Neutrophil (primary cell): ENCODE measurements around the gene SPATA21.
"Not testable (repeated sequence)": the region's sequence is repeated elsewhere in the genome, so short reads cannot be mapped to it uniquely, and the experiment has no call there.

Source experiments
- H3K27ac ChIP-seq: fragments of 200-600 bp; sonication (generic); 2 replicates; pipeline ENCODE4 v1.5.1; 2016; ENCODE audit warnings: mild to moderate bottlenecking, moderate library complexity
- H3K27me3 ChIP-seq: fragments of 200-600 bp; sonication (generic); 2 replicates; pipeline ENCODE4 v1.6.0; 2016; ENCODE audit warnings: mild to moderate bottlenecking
- H3K36me3 ChIP-seq: fragments of 200-600 bp; sonication (generic); 2 replicates; pipeline ENCODE4 v1.5.1; 2017
- H3K4me1 ChIP-seq, 2 experiments: fragments of 200-600 bp in 1 of 2; sonication (generic) in 1 of 2; 1 replicate in 1 of 2; 2 replicates in 1 of 2; pipeline versions ENCODE4 v1.5.1 to v1.6.1; 2013 to 2016; ENCODE audit warnings: low read depth in 1 of 2, low read length in 1 of 2, mild to moderate bottlenecking in 1 of 2, moderate library complexity in 1 of 2; ENCODE audit not compliant: control insufficient read depth in 1 of 2, insufficient read depth in 1 of 2
- H3K4me3 ChIP-seq, 2 experiments: fragments of 200-600 bp in 1 of 2; sonication (generic) in 1 of 2; 1 replicate in 1 of 2; 2 replicates in 1 of 2; pipeline ENCODE4 v1.5.1; 2013 to 2016; ENCODE audit warnings: low read depth in 1 of 2, low read length in 1 of 2, mild to moderate bottlenecking in 1 of 2, moderate library complexity in 1 of 2
- H3K9me3 ChIP-seq: fragments of 200-600 bp; sonication (generic); 2 replicates; pipeline ENCODE4 v1.5.1; 2016
- TF ChIP-seq, protein P1 (sequence below): fragments of 200-600 bp; sonication (generic); IDR thresholded peaks from 2 replicates; pipeline ENCODE4 v1.5.1; 2016; ENCODE audit warnings: antibody characterized with exemption

SPATA21 gene, protein sequence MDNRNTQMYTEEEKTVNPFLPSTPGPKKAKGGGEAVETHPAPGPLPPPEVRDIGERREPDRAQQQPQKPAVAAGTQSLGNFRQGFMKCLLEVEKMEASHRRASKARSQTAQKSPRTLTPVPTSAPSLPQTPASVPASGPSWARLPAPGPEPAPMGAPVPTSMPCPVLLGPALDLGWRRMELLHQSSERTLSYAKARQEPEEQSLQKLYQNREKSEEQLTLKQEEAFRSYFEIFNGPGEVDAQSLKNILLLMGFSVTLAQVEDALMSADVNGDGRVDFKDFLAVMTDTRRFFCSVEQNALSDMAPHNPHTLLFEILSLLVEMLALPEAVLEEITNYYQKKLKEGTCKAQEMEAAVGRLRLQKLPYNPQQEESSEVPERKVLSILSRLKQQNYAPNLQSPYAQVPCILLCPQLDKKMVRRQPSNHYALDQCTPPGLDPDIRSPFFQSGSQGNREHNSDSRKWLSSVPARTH

DNA sequence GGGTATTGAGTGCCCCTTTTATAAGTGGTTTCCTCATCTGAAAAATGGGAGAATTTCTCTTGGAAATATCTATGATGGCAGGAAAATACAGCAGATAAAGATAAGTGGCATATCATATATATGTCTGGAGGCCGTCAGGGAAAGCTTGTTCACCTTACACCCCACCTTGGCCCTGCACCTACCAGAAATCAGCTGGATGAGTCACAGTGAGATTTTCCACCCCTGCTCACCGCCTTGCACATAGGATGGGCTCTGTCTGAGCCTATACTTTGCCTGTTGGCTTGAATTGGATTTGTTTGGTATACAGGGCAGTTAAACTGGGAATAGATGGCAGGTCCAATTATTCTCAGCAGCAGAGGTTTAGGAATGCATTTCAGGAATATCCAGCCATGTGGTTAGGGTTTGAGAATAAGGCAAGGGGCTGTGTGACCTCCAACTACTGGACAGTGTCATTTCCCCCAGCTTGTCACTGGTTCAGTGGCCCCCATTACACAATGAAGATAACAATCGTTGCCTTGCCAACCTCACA, at the start of gene SPATA21:
Gene SPATA21 (minus strand): TSS at position 479 of the 529 bp plus-strand sequence. CDS start 6,053 bp downstream, outside the sequence.
- peaks cover 18 to 20% of the 10 kb centered on the region in 2 experiments for H3K4me1 ChIP-seq
- no peaks in the 10 kb centered on the region for H3K27me3 ChIP-seq
- no peaks in the 10 kb centered on the region for H3K9me3 ChIP-seq
- TF ChIP-seq, protein P1, sequence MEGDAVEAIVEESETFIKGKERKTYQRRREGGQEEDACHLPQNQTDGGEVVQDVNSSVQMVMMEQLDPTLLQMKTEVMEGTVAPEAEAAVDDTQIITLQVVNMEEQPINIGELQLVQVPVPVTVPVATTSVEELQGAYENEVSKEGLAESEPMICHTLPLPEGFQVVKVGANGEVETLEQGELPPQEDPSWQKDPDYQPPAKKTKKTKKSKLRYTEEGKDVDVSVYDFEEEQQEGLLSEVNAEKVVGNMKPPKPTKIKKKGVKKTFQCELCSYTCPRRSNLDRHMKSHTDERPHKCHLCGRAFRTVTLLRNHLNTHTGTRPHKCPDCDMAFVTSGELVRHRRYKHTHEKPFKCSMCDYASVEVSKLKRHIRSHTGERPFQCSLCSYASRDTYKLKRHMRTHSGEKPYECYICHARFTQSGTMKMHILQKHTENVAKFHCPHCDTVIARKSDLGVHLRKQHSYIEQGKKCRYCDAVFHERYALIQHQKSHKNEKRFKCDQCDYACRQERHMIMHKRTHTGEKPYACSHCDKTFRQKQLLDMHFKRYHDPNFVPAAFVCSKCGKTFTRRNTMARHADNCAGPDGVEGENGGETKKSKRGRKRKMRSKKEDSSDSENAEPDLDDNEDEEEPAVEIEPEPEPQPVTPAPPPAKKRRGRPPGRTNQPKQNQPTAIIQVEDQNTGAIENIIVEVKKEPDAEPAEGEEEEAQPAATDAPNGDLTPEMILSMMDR: no peak
- H3K27ac ChIP-seq: no peak within 1 kb of the TSS
- H3K36me3 ChIP-seq: no peaks in the 10 kb centered on the region
- H3K4me3 ChIP-seq: no peak within 1 kb of the TSS

DNA sequence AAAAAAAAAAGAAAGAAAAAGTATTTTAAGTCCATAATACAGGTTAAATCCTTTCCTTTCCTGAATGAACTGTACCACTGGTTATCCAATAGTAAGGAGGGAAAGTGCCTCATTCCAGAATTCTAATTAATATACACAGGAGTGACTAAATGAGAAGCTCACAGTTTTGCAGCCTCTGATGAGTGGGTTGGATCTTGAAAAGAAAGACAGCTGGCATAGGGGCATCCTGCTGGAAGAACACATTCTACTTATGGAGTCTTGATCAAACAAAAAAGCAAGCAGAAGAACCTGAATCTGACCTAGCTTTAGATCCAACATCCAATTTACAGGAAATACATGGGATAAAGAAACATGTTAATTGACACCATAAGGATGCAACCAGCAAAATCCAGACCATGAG, 49.8 kb upstream of the SPATA21 start:
- H3K36me3 ChIP-seq, H3K9me3 ChIP-seq, H3K4me1 ChIP-seq, H3K27ac ChIP-seq, H3K4me3 ChIP-seq, H3K27me3 ChIP-seq: not testable (repeated sequence)

DNA sequence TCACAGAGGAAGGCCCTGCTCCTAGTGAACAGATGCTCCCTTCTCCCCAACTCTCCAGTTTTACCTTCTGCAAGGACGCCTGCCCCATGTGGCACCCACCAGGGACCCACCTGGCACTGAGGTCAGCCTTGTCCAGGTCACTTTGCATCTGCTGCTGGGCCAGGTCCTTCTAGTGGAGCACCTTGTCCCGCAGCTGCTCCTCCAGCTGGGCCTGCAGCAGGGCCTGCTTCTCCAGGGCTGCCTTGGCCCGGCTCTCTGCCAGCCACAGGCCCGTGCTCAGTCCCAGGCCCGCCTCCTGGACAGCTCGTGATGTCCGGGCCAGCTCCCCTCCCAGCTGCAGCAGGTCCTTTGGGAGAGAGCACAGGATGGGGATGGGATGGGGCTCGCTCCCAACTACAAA, 49.1 kb upstream of the SPATA21 start:
- not testable (repeated sequence) for H3K4me3 ChIP-seq, H3K27ac ChIP-seq, H3K9me3 ChIP-seq, H3K27me3 ChIP-seq, H3K36me3 ChIP-seq, H3K4me1 ChIP-seq

DNA sequence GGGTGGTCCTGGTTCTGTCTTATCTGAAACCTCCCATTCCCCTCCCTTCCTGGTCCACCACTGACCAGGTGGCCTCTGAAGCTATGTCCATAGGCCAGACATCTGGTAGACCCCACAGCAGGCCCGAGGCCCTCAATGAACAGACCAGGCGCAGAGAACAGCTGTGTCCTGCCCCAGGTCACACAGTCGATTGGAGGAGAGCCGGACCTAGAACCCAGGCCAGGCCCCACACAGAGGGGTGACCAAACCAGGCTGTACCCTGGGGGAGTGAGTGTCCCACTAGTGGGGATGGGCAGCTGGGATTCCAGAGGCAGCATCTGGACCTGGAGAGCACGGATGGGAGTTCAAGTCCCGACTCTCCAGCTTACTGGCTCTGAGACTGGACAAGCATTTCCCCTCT, 47.7 kb upstream of the SPATA21 start:
- Histone ChIP-seq H3K4me3 (no peak overlapping the region), H3K4me1 (no peaks in the 10 kb centered on the region), H3K9me3 (no peaks in the 10 kb centered on the region), H3K27me3 (no peaks in the 10 kb centered on the region), H3K36me3 (no peaks in the 10 kb centered on the region), H3K27ac (no peak overlapping the region)
- TF ChIP-seq, protein P1: no peak

DNA sequence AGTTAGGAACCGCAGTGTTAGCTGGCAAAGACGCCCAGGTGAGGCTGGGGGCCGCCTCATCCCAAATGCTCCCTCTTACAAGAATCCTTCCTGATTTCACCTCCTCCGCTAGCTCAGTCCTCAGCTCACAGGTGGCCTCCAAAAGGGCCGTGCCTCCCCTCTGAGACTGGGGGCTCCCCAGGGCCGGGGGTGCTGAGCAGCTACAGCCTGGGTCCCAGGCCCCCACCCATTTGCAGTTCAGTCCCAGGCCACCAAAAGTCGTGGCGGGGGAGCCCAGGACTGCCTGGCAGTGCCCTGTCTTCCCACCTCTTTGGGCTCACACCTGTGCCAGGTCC, 47.2 kb upstream of the SPATA21 start:
- H3K27ac ChIP-seq: no peak overlapping the region
- H3K36me3 ChIP-seq: no peaks in the 10 kb centered on the region
- no peak overlapping the region for H3K4me3 ChIP-seq
- no peaks in the 10 kb centered on the region for H3K9me3 ChIP-seq
- H3K27me3 ChIP-seq: no peaks in the 10 kb centered on the region
- TF ChIP-seq, protein P1: no peak
- no peaks in the 10 kb centered on the region for H3K4me1 ChIP-seq

DNA sequence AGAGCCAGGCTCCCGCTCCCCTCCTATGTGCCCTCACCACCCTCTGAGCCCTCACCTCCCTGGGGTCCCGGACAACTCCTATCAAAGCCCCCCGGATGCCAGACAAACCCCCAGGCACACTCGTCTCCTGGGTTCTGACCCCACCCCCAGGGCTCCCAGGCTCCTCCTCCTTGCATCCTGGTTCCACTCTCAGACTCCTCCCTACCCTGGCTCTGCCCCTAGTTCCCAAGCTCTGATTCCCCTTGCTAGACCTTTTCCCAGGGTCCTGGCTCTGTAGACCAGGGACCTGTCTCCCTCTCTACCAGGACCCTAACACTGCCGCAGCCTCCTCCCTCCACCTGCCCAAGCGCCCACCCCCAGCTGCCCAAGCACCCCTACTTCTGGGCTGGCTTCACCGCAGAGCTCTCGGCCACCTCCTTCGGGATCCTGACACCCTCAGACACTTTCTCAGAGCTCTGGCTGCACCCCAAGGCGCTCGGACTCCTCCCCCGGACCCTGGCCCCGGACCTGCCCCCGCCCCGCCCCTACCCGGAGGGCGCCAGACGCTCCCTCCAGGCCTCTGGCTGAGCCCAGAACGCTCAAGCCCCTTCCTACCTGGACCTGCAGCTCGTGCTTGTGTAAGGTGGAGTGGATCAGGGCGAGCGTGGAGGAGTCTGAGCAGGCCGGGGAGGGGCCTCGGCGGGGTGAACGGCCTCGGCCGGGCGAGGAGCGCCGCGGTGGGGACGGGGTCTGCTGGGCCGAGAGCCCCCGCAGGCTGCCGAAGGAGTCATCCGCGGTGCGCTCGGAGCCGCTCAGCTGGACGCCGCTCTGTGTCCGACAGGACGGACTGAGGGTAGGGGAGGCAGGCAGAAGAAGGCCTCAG, 46.6 kb upstream of the SPATA21 start:
- not testable (repeated sequence) for H3K4me1 ChIP-seq, H3K36me3 ChIP-seq

DNA sequence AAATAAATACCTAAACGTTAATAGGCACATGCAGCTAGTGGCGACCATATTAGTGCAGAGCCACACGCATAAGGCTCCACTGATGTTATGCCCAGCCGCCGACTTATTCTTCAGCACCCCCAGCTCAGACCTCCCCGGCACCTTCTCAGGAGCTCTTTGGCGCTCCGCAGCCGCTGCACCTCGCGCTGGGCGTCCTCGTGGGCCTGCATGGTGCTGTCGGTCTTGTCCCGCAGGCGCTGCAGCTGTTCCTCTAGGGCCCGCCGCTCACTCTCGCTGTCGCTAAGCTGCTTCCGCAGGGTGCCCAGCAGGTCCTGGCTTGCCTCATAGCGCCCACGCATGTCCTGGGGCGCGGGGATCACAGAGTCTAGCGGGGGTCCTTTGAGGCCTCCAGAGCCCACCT, 45.9 kb upstream of the SPATA21 start:
- H3K4me3 ChIP-seq, H3K9me3 ChIP-seq, H3K27me3 ChIP-seq, H3K4me1 ChIP-seq, H3K27ac ChIP-seq, H3K36me3 ChIP-seq: not testable (repeated sequence)

More for the DNA sequence above, 46.6 kb upstream of the SPATA21 start:
- H3K9me3 ChIP-seq, H3K27ac ChIP-seq, H3K4me3 ChIP-seq, H3K27me3 ChIP-seq: not testable (repeated sequence)
